K562 (cell line): Measurements from ENCODE around the gene NRSN2. TPM values are rescaled to one million over a fixed set of nuclear protein-coding genes. Genes with fewer than 3 reads are reported as not detected.

Experiments
- BCLAF1 ChIP-seq, 2 experiments: fragments of 450-650 bp in 1 of 2; IDR thresholded peaks; 2 replicates each; pipeline ENCODE4 v1.6.1; 2011 to 2017; ENCODE audit warnings: low read depth in 2 of 2, antibody characterized with exemption in 1 of 2, borderline replicate concordance in 1 of 2, low read length in 1 of 2, mild to moderate bottlenecking in 1 of 2, mixed read lengths in 1 of 2; ENCODE audit not compliant: control insufficient read depth in 1 of 2
- BRD4 ChIP-seq: fragments of 200-600 bp; sonication (generic); IDR thresholded peaks from 2 replicates; pipeline ENCODE4 v1.6.1; 2017; ENCODE audit warnings: inconsistent platforms
- CBX3 ChIP-seq, 2 experiments: IDR thresholded peaks; 1 replicate in 1 of 2; 2 replicates in 1 of 2; pipeline ENCODE4 v1.6.1; 2012; ENCODE audit warnings: inconsistent platforms in 2 of 2, low read length in 2 of 2, borderline replicate concordance in 1 of 2, control low read depth in 1 of 2
- CTCF ChIP-seq, 3 experiments: IDR thresholded peaks in 2 of 3; conservative IDR thresholded peaks in 1 of 3; 2 replicates each; pipeline ENCODE4 v1.5.1; 2011 to 2012; ENCODE audit warnings: low read length in 3 of 3, mild to moderate bottlenecking in 3 of 3, control low read depth in 2 of 3, improper control_type of control experiment in 1 of 3, inconsistent platforms in 1 of 3, low read depth in 1 of 3, mixed read lengths in 1 of 3, moderate library complexity in 1 of 3; ENCODE audit not compliant: insufficient read depth in 2 of 3
- DACH1 ChIP-seq: fragments of 450-650 bp; IDR thresholded peaks from 2 replicates; pipeline ENCODE4 v1.6.1; 2018; ENCODE audit not compliant: partially characterized antibody
- EHMT2 ChIP-seq: fragments of 450-650 bp; IDR thresholded peaks from 2 replicates; pipeline ENCODE4 v1.6.1; 2018; ENCODE audit warnings: antibody characterized with exemption
- EP300 ChIP-seq: IDR thresholded peaks from 2 replicates; pipeline ENCODE4 v1.6.1; 2012; ENCODE audit warnings: low read length, improper control_type of control experiment
- GABPB2 ChIP-seq: fragments of 250-450 bp; sonication (Bioruptor Pico); conservative IDR thresholded peaks from 2 replicates; pipeline ENCODE4 v1.5.1; 2021; ENCODE audit warnings: mild to moderate bottlenecking
- HDAC3 ChIP-seq: fragments of 450-650 bp; IDR thresholded peaks from 2 replicates; pipeline ENCODE4 v1.6.1; 2018; ENCODE audit warnings: borderline replicate concordance, mild to moderate bottlenecking, moderate library complexity; ENCODE audit not compliant: partially characterized antibody
- MTA2 ChIP-seq: fragments of 450-650 bp; IDR thresholded peaks from 2 replicates; pipeline ENCODE4 v1.6.1; 2016; ENCODE audit warnings: low read depth
- NKRF ChIP-seq: fragments of 450-650 bp; IDR thresholded peaks from 2 replicates; pipeline ENCODE4 v1.6.1; 2016; ENCODE audit warnings: borderline replicate concordance
- PHTF2 ChIP-seq: fragments of 250-450 bp; sonication (Bioruptor Pico); IDR thresholded peaks from 2 replicates; pipeline ENCODE4 v1.5.0; 2021; ENCODE audit warnings: mild to moderate bottlenecking
- U2AF2 ChIP-seq: fragments of 200-400 bp; formaldehyde crosslinking; optimal IDR thresholded peaks from 2 replicates; pipeline ENCODE3; 2017; ENCODE audit warnings: low read depth, mild to moderate bottlenecking, low read length
- polyA plus RNA-seq, 8 experiments: library from polyadenylated mRNA; depleted of rRNA in 4 of 8; stranded (reverse) in 5 of 8; unstranded in 3 of 8; fragments of >200 nt; fragmentation: Nextera tagmentation in 2 of 8; fragmentation: Illumina TruSeq in 1 of 8; extraction: Ambion mirVana in 2 of 8; extraction: Trizol in 1 of 8; gene quantifications; 2 replicates each; pipeline versions ENCODE4 v1.2.1 to v1.2.3, GENCODE V29; 2011 to 2014; ENCODE audit warnings: inconsistent platforms in 1 of 8, missing spikeins in 1 of 8
- total RNA-seq, 7 experiments: library from RNA; depleted of rRNA in 6 of 7; stranded (reverse); fragments of >200 nt in 6 of 7; fragmentation: Illumina TruSeq in 2 of 7; extraction: Trizol in 2 of 7; gene quantifications; 2 replicates each; pipeline versions ENCODE4 v1.2.1 to v1.2.3, GENCODE V29; 2011 to 2021; ENCODE audit warnings: low replicate concordance in 1 of 7
- TF ChIP-seq, protein P1 (sequence below): IDR thresholded peaks from 3 replicates; pipeline ENCODE4 v1.6.1; 2011; ENCODE audit warnings: borderline replicate concordance, mild to moderate bottlenecking, moderate library complexity; ENCODE audit not compliant: insufficient read length; ENCODE audit errors: extremely low read depth
- TF ChIP-seq, protein P2 (sequence below): fragments of 250-450 bp; sonication (Bioruptor Pico); IDR thresholded peaks from 2 replicates; pipeline ENCODE4 v1.4.0; 2020; ENCODE audit warnings: borderline replicate concordance

Gene NRSN2
- total and polyA plus RNA-seq, 9 of the 15 experiments (the other 6 are each of a cell fraction or from before 2014, with no cell fraction given) = 7.5 to 29.7 (median 11.1) TPM

DNA sequence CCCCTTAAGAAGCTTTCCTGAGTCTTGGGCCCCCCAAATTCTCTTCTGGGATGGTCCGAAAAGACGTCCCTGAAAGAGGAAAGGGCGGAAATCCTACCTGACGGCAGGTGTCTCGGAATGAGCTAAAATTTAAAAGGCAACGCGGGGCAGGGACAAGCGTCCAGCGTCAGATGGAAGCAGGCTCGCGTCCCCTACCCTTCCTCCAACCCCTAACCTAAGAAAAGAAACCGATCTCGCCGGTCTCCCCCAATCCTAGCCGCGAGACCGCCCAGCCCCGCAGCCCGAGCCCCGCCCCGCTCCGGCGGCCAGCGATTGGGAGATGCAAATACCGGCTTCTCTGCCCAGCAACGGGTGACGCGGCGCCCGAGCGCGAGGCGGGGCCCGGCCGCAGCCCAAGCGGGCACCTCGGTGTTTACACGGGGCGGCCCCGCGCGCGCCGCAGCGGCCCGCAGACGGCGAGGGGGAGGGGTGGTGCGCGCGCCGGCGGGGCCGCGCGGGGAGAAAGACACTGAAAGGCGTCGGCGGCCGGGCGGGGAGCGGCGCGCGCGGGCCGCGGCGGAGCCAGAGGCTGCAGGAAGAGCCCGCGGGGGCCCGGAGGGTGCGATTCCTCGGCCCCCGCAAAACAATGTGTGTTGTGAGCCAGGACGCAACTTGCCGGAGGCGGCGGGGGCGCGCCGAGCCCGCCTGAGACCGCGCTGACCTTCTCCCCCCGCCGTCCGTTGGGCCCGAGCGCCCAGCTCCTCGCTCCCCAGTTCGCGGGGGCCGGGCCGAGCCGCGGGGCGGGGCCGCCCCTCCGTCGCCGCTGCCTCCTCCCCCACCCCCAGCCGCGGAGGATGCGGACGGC lies 21.6 kb upstream of the NRSN2 start, which contains the start of gene SOX12 (continued):
- TF ChIP-seq EP300 (no peak), EHMT2 (no peak), CBX3 (IDR thresholded peaks at IDR 0.05; ENCODE audit: borderline replicate concordance in 1 of 2, low read length in 2 of 2) (no peak), HDAC3 (no peak), BRD4 (no peak), CTCF (IDR thresholded peaks at IDR 0.05 in 2 of 3, conservative IDR thresholded peaks at IDR 0.05 in 1 of 3; ENCODE audit: insufficient read depth in 2 of 3, low read depth in 1 of 3, low read length in 3 of 3) (no peak), DACH1 (no peak), U2AF2 (no peak), PHTF2 (no peak), NKRF (no peak), BCLAF1 (IDR thresholded peaks at IDR 0.05; ENCODE audit: borderline replicate concordance in 1 of 2, control insufficient read depth in 1 of 2, low read depth in 2 of 2, low read length in 1 of 2) (no peak), GABPB2 (CRISPR knock-in tag) (no peak), MTA2 (no peak)
- TF ChIP-seq, protein P1, sequence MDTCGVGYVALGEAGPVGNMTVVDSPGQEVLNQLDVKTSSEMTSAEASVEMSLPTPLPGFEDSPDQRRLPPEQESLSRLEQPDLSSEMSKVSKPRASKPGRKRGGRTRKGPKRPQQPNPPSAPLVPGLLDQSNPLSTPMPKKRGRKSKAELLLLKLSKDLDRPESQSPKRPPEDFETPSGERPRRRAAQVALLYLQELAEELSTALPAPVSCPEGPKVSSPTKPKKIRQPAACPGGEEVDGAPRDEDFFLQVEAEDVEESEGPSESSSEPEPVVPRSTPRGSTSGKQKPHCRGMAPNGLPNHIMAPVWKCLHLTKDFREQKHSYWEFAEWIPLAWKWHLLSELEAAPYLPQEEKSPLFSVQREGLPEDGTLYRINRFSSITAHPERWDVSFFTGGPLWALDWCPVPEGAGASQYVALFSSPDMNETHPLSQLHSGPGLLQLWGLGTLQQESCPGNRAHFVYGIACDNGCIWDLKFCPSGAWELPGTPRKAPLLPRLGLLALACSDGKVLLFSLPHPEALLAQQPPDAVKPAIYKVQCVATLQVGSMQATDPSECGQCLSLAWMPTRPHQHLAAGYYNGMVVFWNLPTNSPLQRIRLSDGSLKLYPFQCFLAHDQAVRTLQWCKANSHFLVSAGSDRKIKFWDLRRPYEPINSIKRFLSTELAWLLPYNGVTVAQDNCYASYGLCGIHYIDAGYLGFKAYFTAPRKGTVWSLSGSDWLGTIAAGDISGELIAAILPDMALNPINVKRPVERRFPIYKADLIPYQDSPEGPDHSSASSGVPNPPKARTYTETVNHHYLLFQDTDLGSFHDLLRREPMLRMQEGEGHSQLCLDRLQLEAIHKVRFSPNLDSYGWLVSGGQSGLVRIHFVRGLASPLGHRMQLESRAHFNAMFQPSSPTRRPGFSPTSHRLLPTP = no peak
- TF ChIP-seq, protein P2, sequence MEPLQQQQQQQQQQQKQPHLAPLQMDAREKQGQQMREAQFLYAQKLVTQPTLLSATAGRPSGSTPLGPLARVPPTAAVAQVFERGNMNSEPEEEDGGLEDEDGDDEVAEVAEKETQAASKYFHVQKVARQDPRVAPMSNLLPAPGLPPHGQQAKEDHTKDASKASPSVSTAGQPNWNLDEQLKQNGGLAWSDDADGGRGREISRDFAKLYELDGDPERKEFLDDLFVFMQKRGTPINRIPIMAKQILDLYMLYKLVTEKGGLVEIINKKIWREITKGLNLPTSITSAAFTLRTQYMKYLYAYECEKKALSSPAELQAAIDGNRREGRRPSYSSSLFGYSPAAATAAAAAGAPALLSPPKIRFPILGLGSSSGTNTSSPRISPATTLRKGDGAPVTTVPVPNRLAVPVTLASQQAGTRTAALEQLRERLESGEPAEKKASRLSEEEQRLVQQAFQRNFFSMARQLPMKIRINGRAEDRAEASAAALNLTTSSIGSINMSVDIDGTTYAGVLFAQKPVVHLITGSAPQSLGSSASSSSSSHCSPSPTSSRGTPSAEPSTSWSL (CRISPR knock-in tag) = no peak
